IMR-90 (cell line): ENCODE data around the gene TSSK2. TPM values are rescaled to one million over a fixed set of nuclear protein-coding genes. Genes with fewer than 3 reads are reported as not detected.

Experiments used
- ATAC-seq: fragments of 200-7000 bp; cut with Tn5 transposase; 2 replicates; pipeline ENCODE4 v1.9.1; 2020; ENCODE audit warnings: low read depth, mild to moderate bottlenecking, moderate library complexity
- BruUV-seq: library from RNA; stranded (reverse); fragments of 400-500 nt; replicated peaks from 2 replicates; lab custom pipeline; 2021; lab: Mats Ljungman, UMichigan
- CTCF ChIA-PET: fragments of 300-600 bp; formaldehyde crosslinking; extraction: SDS; loops from one replicate; lab custom pipeline; 2021; ENCODE audit warnings: antibody characterized with exemption; lab: Yijun Ruan, JAX
- POLR2A ChIA-PET: fragments of 300-600 bp; sonication (Branson Sonifier 250); formaldehyde crosslinking; loops from one replicate; lab custom pipeline; 2022; ENCODE audit warnings: antibody characterized with exemption; ENCODE audit not compliant: unreplicated experiment; lab: Charles Lee
- DNase-seq: peaks from one replicate; pipeline ENCODE4 v3.0.0; 2013
- H2AFZ ChIP-seq: replicated peaks from 2 replicates; pipeline ENCODE3; 2013; ENCODE audit warnings: low read length, mild to moderate bottlenecking; ENCODE audit not compliant: poor library complexity
- H2AK5ac ChIP-seq: 2 replicates; pipeline ENCODE4 v1.6.1; 2013; ENCODE audit warnings: low read depth, low read length, inconsistent platforms
- H2AK9ac ChIP-seq: replicated peaks from 2 replicates; pipeline ENCODE3; 2013; ENCODE audit warnings: mild to moderate bottlenecking, low read depth, low read length, moderate library complexity; ENCODE audit not compliant: poor library complexity
- H2BK120ac ChIP-seq: 2 replicates; pipeline ENCODE4 v1.6.1; 2013; ENCODE audit warnings: low read depth, low read length, inconsistent platforms
- H2BK15ac ChIP-seq: 3 replicates; pipeline ENCODE4 v1.6.1; 2013; ENCODE audit warnings: low read depth, low read length, inconsistent platforms
- H2BK20ac ChIP-seq: 2 replicates; pipeline ENCODE4 v1.6.1; 2013; ENCODE audit warnings: low read depth, mild to moderate bottlenecking, inconsistent platforms, low read length, moderate library complexity
- H2BK5ac ChIP-seq: 2 replicates; pipeline ENCODE4 v1.6.1; 2013; ENCODE audit warnings: mild to moderate bottlenecking, low read depth, low read length, inconsistent platforms; ENCODE audit not compliant: poor library complexity, severe bottlenecking
- H3K14ac ChIP-seq: replicated peaks from 2 replicates; pipeline ENCODE4 v1.6.1; 2013; ENCODE audit warnings: low read depth, low read length, inconsistent platforms
- H3K18ac ChIP-seq: 2 replicates; pipeline ENCODE4 v1.6.1; 2013; ENCODE audit warnings: low read depth, low read length, control low read depth
- H3K23ac ChIP-seq: 2 replicates; pipeline ENCODE4 v1.6.1; 2013; ENCODE audit warnings: low read depth, low read length, inconsistent platforms
- H3K27ac ChIP-seq: 2 replicates; pipeline ENCODE4 v1.5.1; 2013; ENCODE audit warnings: mild to moderate bottlenecking, control low read depth, low read length; ENCODE audit not compliant: insufficient read depth
- H3K27me3 ChIP-seq: 2 replicates; pipeline ENCODE4 v1.6.1; 2013; ENCODE audit warnings: low read length; ENCODE audit not compliant: control insufficient read depth, insufficient read depth
- H3K36me3 ChIP-seq: 2 replicates; pipeline ENCODE4 v1.6.1; 2013; ENCODE audit warnings: low read length, mixed read lengths; ENCODE audit not compliant: control insufficient read depth, insufficient read depth
- H3K4ac ChIP-seq: 2 replicates; pipeline ENCODE4 v1.6.1; 2013; ENCODE audit warnings: low read depth, low read length, inconsistent platforms
- H3K4me1 ChIP-seq: 2 replicates; pipeline ENCODE4 v1.6.1; 2013; ENCODE audit warnings: low read length, mixed read lengths; ENCODE audit not compliant: control insufficient read depth, insufficient read depth
- H3K4me2 ChIP-seq: 2 replicates; pipeline ENCODE4 v1.6.1; 2013; ENCODE audit warnings: low read depth, mild to moderate bottlenecking, control low read depth, low read length, moderate library complexity
- H3K4me3 ChIP-seq: 2 replicates; pipeline ENCODE4 v1.5.1; 2013; ENCODE audit warnings: low read depth, mild to moderate bottlenecking, control low read depth, low read length, moderate library complexity; ENCODE audit not compliant: insufficient read depth
- H3K56ac ChIP-seq: 2 replicates; pipeline ENCODE4 v1.6.1; 2013; ENCODE audit warnings: low read length, inconsistent platforms; ENCODE audit not compliant: insufficient read depth; ENCODE audit errors: extremely low read depth
- H3K79me1 ChIP-seq, 2 experiments: 2 replicates each; pipeline ENCODE4 v1.6.1; 2013; ENCODE audit warnings: low read length in 2 of 2, inconsistent platforms in 1 of 2, low read depth in 1 of 2
- H3K9ac ChIP-seq: 2 replicates; pipeline ENCODE4 v1.6.1; 2013; ENCODE audit warnings: low read depth, low read length, control low read depth
- H3K9me1 ChIP-seq: 2 replicates; pipeline ENCODE4 v1.6.1; 2013; ENCODE audit warnings: low read length, inconsistent platforms; ENCODE audit not compliant: insufficient read depth
- H3K9me3 ChIP-seq: 2 replicates; pipeline ENCODE4 v1.6.1; 2013; ENCODE audit warnings: low read length; ENCODE audit not compliant: control insufficient read depth, insufficient read depth
- H4K20me1 ChIP-seq: 2 replicates; pipeline ENCODE4 v1.6.1; 2013; ENCODE audit warnings: low read length, inconsistent platforms; ENCODE audit not compliant: insufficient read depth
- H4K5ac ChIP-seq: 2 replicates; pipeline ENCODE4 v1.6.1; 2013; ENCODE audit warnings: mild to moderate bottlenecking, low read depth, low read length, control low read depth
- H4K8ac ChIP-seq, 2 experiments: 2 replicates each; pipeline ENCODE4 v1.6.1; 2013; ENCODE audit warnings: low read depth in 2 of 2, low read length in 2 of 2, control low read depth in 1 of 2, inconsistent platforms in 1 of 2
- H4K91ac ChIP-seq: 2 replicates; pipeline ENCODE4 v1.6.1; 2013; ENCODE audit warnings: low read depth, low read length, inconsistent platforms; ENCODE audit not compliant: insufficient read depth
- BHLHE40 ChIP-seq: fragments of 150-350 bp; IDR thresholded peaks from 2 replicates; pipeline ENCODE4 v1.6.1; 2016; ENCODE audit warnings: mild to moderate bottlenecking, low read depth, low read length
- CEBPB ChIP-seq: IDR thresholded peaks from 2 replicates; pipeline ENCODE4 v1.6.1; 2012; ENCODE audit warnings: low read depth, low read length, improper control_type of control experiment
- ELK1 ChIP-seq: fragments of 150-350 bp; IDR thresholded peaks from 2 replicates; pipeline ENCODE4 v1.6.1; 2016; ENCODE audit warnings: low read depth, mild to moderate bottlenecking, low read length, moderate library complexity, borderline replicate concordance
- MAZ ChIP-seq: IDR thresholded peaks from 2 replicates; pipeline ENCODE4 v1.6.1; 2012; ENCODE audit warnings: low read depth, mild to moderate bottlenecking, low read length, improper control_type of control experiment, moderate library complexity, borderline replicate concordance
- MXI1 ChIP-seq: IDR thresholded peaks from 2 replicates; pipeline ENCODE4 v1.6.1; 2012; ENCODE audit warnings: low read depth, mild to moderate bottlenecking, low read length, moderate library complexity, borderline replicate concordance
- NFE2L2 ChIP-seq: fragments of 150-350 bp; IDR thresholded peaks from 2 replicates; pipeline ENCODE4 v1.6.1; 2016; ENCODE audit warnings: low read depth, mild to moderate bottlenecking, low read length
- POLR2A ChIP-seq: IDR thresholded peaks from 2 replicates; pipeline ENCODE4 v1.6.1; 2012; ENCODE audit warnings: mild to moderate bottlenecking, low read depth, low read length
- RFX5 ChIP-seq: IDR thresholded peaks from 2 replicates; pipeline ENCODE4 v1.8.0; 2012; ENCODE audit warnings: low read depth, mild to moderate bottlenecking, low read length, moderate library complexity
- SMC3 ChIP-seq: fragments of 150-350 bp; IDR thresholded peaks from 2 replicates; pipeline ENCODE4 v1.6.1; 2016; ENCODE audit warnings: low read depth, mild to moderate bottlenecking, antibody characterized with exemption, low read length, moderate library complexity
- WGBS, 2 experiments: methylation state at CpG; one replicate each; pipeline versions ENCODE4 v1.1.5 to v1.1.7; 2013; ENCODE audit warnings: missing lambda C conversion rate in 2 of 2; ENCODE audit not compliant: insufficient read length in 1 of 2; ENCODE audit errors: extremely low coverage in 2 of 2; 5-methylcytosine and 5-hydroxymethylcytosine counted together
- dilution Hi-C: fragments of 300-500 bp; cut with HindIII; formaldehyde crosslinking; loops from one replicate; pipeline ENCODE4 v1.14.3; 2018; ENCODE audit warnings: low sequenced_read_pairs; ENCODE audit not compliant: unreplicated experiment
- in situ Hi-C: fragments of 300-500 bp; cut with MboI; formaldehyde crosslinking; loops from 3 replicates; pipeline ENCODE4 v1.14.3; 2019; ENCODE audit warnings: low sequenced_read_pairs, inconsistent platforms, mixed read lengths
- intact Hi-C: fragments of 100-400 bp; cut with micrococcal nuclease; formaldehyde crosslinking; loops from 2 replicates; pipeline ENCODE4 v1.10.0; 2022
- polyA plus RNA-seq, 3 experiments: library from polyadenylated mRNA; depleted of rRNA; stranded (reverse); fragments of >200 nt; gene quantifications; 2 replicates each; pipeline ENCODE4 v1.2.3, GENCODE V29; 2012; ENCODE audit warnings: low replicate concordance in 1 of 3
- total RNA-seq: library from RNA; depleted of rRNA; stranded (reverse); fragments of >200 nt; gene quantifications from 2 replicates; pipeline ENCODE4 v1.2.3, GENCODE V29; 2012

The TSSK2 gene
- total and polyA plus RNA-seq, 2 of the 4 experiments (the other 2 are of a cell fraction) = not detected

- POLR2A ChIA-PET = no interaction called here
- Histone ChIP-seq H4K8ac (no peak overlapping the region), H4K91ac (no peak overlapping the region), H3K23ac (no peak overlapping the region), H4K5ac (no peak overlapping the region), H3K9ac (no peak overlapping the region), H4K20me1 (no peaks in the 10 kb centered on the region), H3K27ac (no peak overlapping the region), H3K4me1 (no peaks in the 10 kb centered on the region), H3K14ac (no peak overlapping the region), H2AK5ac (no peak overlapping the region), H3K27me3 (no peaks in the 10 kb centered on the region), H3K9me1 (peaks cover 3% of the 10 kb centered on the region; the same call in 1 of the 2 replicates), H2BK5ac (no peak overlapping the region), H3K4me3 (no peak overlapping the region), H2BK20ac (no peak overlapping the region), H3K4me2 (no peak overlapping the region), H3K18ac (no peak overlapping the region), H2BK15ac (no peak overlapping the region), H3K79me1 (no peaks in the 10 kb centered on the region), H2AFZ (no peak overlapping the region), H3K4ac (no peak overlapping the region), H2BK120ac (no peak overlapping the region), H2AK9ac (no peak overlapping the region), H3K56ac (no peak overlapping the region), H3K9me3 (no peaks in the 10 kb centered on the region), H3K36me3 (peaks cover 60% of the 10 kb centered on the region)
- dilution Hi-C loops (no loop called here), intact Hi-C loops (no loop called here), in situ Hi-C loops (no loop called here)
- WGBS, 2 experiments = 91% methylated on average over 6 of the region's 13 CpGs; no CpG with 5 or more reads in 1 of the 2 experiments
- CTCF ChIA-PET = no interaction called here
- ATAC-seq = no peak
- DNase-seq = no peak
- no TSS peak for BruUV-seq
- no peak for TF ChIP-seq SMC3
- no peak for TF ChIP-seq MAZ
- TF ChIP-seq ELK1 = no peak
- TF ChIP-seq POLR2A = no peak
- no peak for TF ChIP-seq NFE2L2
- TF ChIP-seq RFX5 = no peak
- no peak for TF ChIP-seq CEBPB
- TF ChIP-seq MXI1 = no peak
- no peak for TF ChIP-seq BHLHE40
Measured at GRCh38 chr22:19133561-19133960, 2.5 kb downstream of the TSSK2 start.
